SU-DHL-6 (cell line): ENCODE results near the gene UHRF1.
"Not testable (repeated sequence)": the region's sequence is repeated elsewhere in the genome, so short reads cannot be mapped to it uniquely, and the experiment has no call there.

Experiments used
- H2AFZ ChIP-seq: fragments of 200-600 bp; sonication (generic); 2 replicates; pipeline ENCODE4 v1.6.1; 2014; ENCODE audit warnings: low read depth, mild to moderate bottlenecking, moderate library complexity, mixed read lengths, antibody characterized with exemption, low read length; ENCODE audit not compliant: severe bottlenecking
- H3F3A ChIP-seq: fragments of 200-600 bp; shearing (Covaris generic); 2 replicates; pipeline ENCODE4 v1.6.0; 2016; ENCODE audit warnings: antibody characterized with exemption, mild to moderate bottlenecking; ENCODE audit not compliant: insufficient read depth
- H3K27ac ChIP-seq: fragments of 200-600 bp; sonication (generic); 2 replicates; pipeline ENCODE4 v1.5.1; 2016; ENCODE audit warnings: low read depth, mild to moderate bottlenecking, low read length, moderate library complexity, mixed read lengths
- H3K27me3 ChIP-seq: fragments of 200-600 bp; sonication (generic), shearing (Covaris generic); 2 replicates; pipeline ENCODE4 v1.6.0; 2014; ENCODE audit warnings: mild to moderate bottlenecking, low read length
- H3K36me3 ChIP-seq: fragments of 200-600 bp; sonication (generic); 2 replicates; pipeline ENCODE4 v1.6.1; 2014; ENCODE audit warnings: mild to moderate bottlenecking, low read length, mixed read lengths
- H3K4me2 ChIP-seq: fragments of 300-600, 200-600 bp; shearing (Covaris generic), sonication (generic); 2 replicates; pipeline ENCODE4 v1.6.0; 2014; ENCODE audit warnings: low read length, low read depth, mild to moderate bottlenecking; ENCODE audit not compliant: poor library complexity, severe bottlenecking
- H3K4me3 ChIP-seq: fragments of 200-600 bp; sonication (generic); 2 replicates; pipeline ENCODE4 v1.5.1; 2014; ENCODE audit warnings: antibody characterized with exemption, low read length, mild to moderate bottlenecking, mixed read lengths; ENCODE audit not compliant: insufficient read depth, poor library complexity, severe bottlenecking
- H3K79me2 ChIP-seq: fragments of 200-600 bp; sonication (generic); 2 replicates; pipeline ENCODE4 v1.6.1; 2014; ENCODE audit warnings: mild to moderate bottlenecking, low read length, moderate library complexity; ENCODE audit not compliant: insufficient read depth
- H3K9ac ChIP-seq: fragments of 200-600 bp; sonication (generic); 2 replicates; pipeline ENCODE4 v1.7.0; 2014; ENCODE audit warnings: mild to moderate bottlenecking, low read length
- H3K9me2 ChIP-seq: fragments of 200-600 bp; sonication (generic); replicated peaks from 2 replicates; pipeline ENCODE4 v1.6.1; 2014; ENCODE audit warnings: low read length; ENCODE audit not compliant: insufficient read depth
- H3K9me3 ChIP-seq: fragments of 200-600 bp; sonication (generic); 2 replicates; pipeline ENCODE4 v1.6.1; 2014; ENCODE audit warnings: low read length, mixed read lengths; ENCODE audit not compliant: insufficient read depth
- H4K20me1 ChIP-seq: fragments of 200-600 bp; sonication (generic); 2 replicates; pipeline ENCODE4 v1.6.1; 2014; ENCODE audit warnings: low read depth, mild to moderate bottlenecking, antibody characterized with exemption, low read length, moderate library complexity, mixed read lengths
- EZH2phosphoT487 ChIP-seq: fragments of 200-600 bp; sonication (generic), shearing (Covaris generic); conservative IDR thresholded peaks from 2 replicates; pipeline ENCODE4 v1.6.1; 2018; ENCODE audit warnings: mild to moderate bottlenecking, antibody characterized with exemption, low read length, moderate library complexity, mixed read lengths
- TF ChIP-seq, protein P1 (sequence below): fragments of 200-600 bp; sonication (generic); IDR thresholded peaks from one replicate; pipeline ENCODE4 v1.5.1; 2017; ENCODE audit warnings: antibody characterized with exemption, mild to moderate bottlenecking, low read length, moderate library complexity; ENCODE audit not compliant: insufficient read depth, poor library complexity, severe bottlenecking

Gene UHRF1

DNA sequence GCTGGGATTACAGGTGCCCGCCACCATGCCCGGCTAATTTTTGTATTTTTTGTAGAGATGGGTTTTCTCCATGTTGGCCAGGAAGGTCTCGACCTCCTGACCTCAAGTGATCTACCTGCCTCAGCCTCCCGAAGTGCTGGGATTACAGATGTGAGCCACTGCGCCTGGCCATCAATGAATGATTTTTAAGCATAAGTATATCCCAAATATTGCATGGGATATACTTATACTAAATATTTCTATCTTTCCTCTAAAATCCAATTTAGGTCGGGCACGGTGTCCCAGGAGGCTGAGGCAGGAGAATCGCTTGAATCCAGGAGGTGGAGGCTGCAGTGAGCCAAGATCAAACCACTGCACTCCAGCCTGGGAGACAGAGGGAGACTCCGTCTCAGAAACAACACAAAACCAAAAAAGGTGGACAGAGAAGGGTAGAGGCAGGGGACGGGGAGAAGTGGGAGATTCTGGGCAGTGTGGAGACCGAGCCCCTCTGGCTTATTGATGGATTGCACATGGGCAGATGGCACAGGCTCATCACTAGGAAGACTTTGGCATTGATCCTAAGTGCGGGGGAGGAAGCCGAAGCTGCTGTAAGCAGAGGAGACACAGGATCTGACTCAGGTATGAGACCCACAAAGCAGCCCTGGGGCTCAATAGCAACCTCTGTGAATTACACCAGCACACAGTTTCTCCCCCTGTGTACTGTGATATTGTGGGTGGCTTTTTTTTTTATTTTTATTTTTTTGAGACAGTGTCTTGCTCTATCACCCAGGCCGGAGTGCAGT lies 20.1 kb upstream of the UHRF1 start:
- Histone ChIP-seq H4K20me1 (no peaks in the 10 kb centered on the region), H3K27me3 (no peaks in the 10 kb centered on the region), H3K9ac (no peak overlapping the region), H3F3A (no peaks in the 10 kb centered on the region), H3K4me3 (no peak overlapping the region), H3K27ac (no peak overlapping the region), H2AFZ (no peak overlapping the region), H3K36me3 (no peaks in the 10 kb centered on the region), H3K4me2 (no peak overlapping the region), H3K9me3 (no peaks in the 10 kb centered on the region), H3K9me2 (no peaks in the 10 kb centered on the region), H3K79me2 (no peaks in the 10 kb centered on the region)
- TF ChIP-seq, protein P1, sequence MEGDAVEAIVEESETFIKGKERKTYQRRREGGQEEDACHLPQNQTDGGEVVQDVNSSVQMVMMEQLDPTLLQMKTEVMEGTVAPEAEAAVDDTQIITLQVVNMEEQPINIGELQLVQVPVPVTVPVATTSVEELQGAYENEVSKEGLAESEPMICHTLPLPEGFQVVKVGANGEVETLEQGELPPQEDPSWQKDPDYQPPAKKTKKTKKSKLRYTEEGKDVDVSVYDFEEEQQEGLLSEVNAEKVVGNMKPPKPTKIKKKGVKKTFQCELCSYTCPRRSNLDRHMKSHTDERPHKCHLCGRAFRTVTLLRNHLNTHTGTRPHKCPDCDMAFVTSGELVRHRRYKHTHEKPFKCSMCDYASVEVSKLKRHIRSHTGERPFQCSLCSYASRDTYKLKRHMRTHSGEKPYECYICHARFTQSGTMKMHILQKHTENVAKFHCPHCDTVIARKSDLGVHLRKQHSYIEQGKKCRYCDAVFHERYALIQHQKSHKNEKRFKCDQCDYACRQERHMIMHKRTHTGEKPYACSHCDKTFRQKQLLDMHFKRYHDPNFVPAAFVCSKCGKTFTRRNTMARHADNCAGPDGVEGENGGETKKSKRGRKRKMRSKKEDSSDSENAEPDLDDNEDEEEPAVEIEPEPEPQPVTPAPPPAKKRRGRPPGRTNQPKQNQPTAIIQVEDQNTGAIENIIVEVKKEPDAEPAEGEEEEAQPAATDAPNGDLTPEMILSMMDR = no peak
- TF ChIP-seq EZH2phosphoT487 = no peak

DNA sequence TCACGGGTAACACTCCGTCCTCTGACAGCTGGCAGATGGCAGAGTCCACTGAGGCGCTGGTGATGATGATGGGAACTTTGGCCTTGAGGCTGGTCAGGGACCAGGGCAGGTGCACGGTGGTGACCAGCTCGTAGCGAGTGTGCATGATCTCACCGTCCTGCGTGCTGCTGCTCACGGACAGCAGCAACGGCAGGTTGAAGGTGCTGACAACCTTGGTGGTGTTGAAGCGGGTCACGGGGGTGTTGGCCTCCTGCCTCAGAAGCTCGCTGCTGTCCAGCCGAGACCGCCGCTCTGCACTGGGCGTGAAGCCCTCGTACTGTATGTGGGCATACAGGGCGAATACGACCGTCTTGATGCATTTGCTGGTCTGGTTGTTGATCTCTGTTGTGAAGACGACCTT lies 18.2 kb upstream of the UHRF1 start:
- Histone ChIP-seq H3K4me3 (no peak overlapping the region), H3K79me2 (no peaks in the 10 kb centered on the region), H2AFZ (no peak overlapping the region), H3F3A (no peaks in the 10 kb centered on the region), H4K20me1 (no peaks in the 10 kb centered on the region), H3K4me2 (no peak overlapping the region), H3K27me3 (no peaks in the 10 kb centered on the region), H3K9me3 (no peaks in the 10 kb centered on the region), H3K27ac (no peak overlapping the region), H3K9ac (no peak overlapping the region), H3K36me3 (no peaks in the 10 kb centered on the region), H3K9me2 (no peaks in the 10 kb centered on the region)
- no peak for TF ChIP-seq EZH2phosphoT487

DNA sequence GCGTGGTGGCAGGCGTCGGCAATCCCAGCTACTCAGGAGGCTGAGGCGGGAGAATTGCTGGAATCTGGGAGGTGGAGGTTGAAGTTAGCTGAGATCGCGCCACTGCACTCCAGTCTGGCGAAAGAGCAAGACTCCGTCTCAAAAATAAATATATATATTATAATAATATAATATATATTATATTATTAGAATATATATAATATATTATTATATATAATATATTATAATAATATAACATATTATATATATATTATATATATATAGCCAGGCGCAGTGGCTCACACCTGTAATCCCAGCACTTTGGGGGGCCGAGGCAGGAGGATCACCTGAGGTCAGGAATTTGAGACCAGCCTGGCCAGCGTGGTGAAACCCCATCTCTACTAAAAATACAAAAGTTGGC lies 16.3 kb upstream of the UHRF1 start:
- H3K36me3 ChIP-seq, H4K20me1 ChIP-seq, H3K27me3 ChIP-seq, H3K9ac ChIP-seq, H3K79me2 ChIP-seq, H3K4me3 ChIP-seq, H3K9me3 ChIP-seq, H3K27ac ChIP-seq, H3F3A ChIP-seq, H3K4me2 ChIP-seq, H2AFZ ChIP-seq, H3K9me2 ChIP-seq: not testable (repeated sequence)

DNA sequence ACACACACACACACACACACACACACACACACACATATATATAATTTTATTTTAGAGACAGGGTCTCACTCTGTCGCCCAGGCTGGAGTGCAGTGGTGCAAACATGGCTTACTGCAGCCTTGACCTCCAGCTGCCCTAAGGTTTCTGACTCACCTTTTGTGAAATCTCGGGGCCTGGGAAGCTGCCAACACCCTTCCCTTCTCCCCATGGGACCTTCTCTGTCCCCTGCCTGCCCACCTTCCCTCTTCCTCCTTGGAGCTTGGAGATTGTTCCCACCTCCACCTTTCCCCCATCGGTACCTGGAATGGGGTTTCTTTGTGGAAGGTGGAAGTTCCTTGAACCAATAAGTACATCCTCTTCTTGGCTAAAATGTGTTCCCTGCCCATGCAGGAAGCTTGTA lies 12.9 kb upstream of the UHRF1 start:
- H3F3A ChIP-seq = no peaks in the 10 kb centered on the region
- no peak overlapping the region for H3K27ac ChIP-seq

More for the DNA sequence above, 12.9 kb upstream of the UHRF1 start:
- no peaks in the 10 kb centered on the region for H4K20me1 ChIP-seq
- H3K9me2 ChIP-seq = no peaks in the 10 kb centered on the region
- H2AFZ ChIP-seq = no peak overlapping the region
- H3K79me2 ChIP-seq = no peaks in the 10 kb centered on the region
- H3K36me3 ChIP-seq = no peaks in the 10 kb centered on the region
- H3K4me2 ChIP-seq = no peak overlapping the region
- no peak overlapping the region for H3K9ac ChIP-seq
- H3K9me3 ChIP-seq = no peaks in the 10 kb centered on the region
- TF ChIP-seq EZH2phosphoT487 = no peak
- TF ChIP-seq, protein P1 = no peak
- no peaks in the 10 kb centered on the region for H3K27me3 ChIP-seq
- no peak overlapping the region for H3K4me3 ChIP-seq
